Gastroesophageal sphincter (tissue), 3 donors: ENCODE data around the gene THSD4.

Experiments used
- POLR2A ChIP-seq, 2 donors: fragments of 450-650 bp; IDR thresholded peaks; one replicate each; pipeline ENCODE4 v1.6.1; 2017; ENCODE audit warnings: antibody characterized with exemption in 2 of 2, mild to moderate bottlenecking in 2 of 2, moderate library complexity in 1 of 2
- TF ChIP-seq, protein P1 (sequence below), 4 experiments: fragments of 200-600 bp in 2 of 4; fragments of 450-650 bp in 2 of 4; sonication (generic) in 1 of 4; IDR thresholded peaks; one replicate each; pipeline ENCODE4 v1.5.1; 2017 to 2019; ENCODE audit warnings: antibody characterized with exemption in 4 of 4, mild to moderate bottlenecking in 2 of 4, moderate library complexity in 2 of 4

DNA sequence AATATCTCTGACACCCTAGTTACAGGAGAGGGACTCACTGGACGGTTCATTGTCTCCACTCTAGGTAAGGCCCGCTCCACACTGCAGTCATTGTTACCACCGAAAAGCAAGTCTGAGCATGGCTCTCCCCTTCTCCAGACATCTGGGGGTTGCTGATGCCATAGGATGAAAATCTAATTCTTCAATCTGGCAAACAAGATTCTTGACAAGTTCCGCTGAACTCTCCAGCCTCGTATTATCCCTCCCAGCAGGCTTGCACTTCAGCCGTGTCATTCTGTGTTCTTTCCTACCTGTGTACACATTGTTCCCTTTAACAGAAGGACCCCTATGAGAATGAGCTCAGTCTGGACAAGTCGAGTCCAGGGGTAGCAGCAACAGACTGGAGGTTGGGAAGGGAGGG lies 542.8 kb downstream of the THSD4 start:
- no peak for TF ChIP-seq POLR2A (IDR thresholded peaks at IDR 0.05)
- TF ChIP-seq, protein P1, sequence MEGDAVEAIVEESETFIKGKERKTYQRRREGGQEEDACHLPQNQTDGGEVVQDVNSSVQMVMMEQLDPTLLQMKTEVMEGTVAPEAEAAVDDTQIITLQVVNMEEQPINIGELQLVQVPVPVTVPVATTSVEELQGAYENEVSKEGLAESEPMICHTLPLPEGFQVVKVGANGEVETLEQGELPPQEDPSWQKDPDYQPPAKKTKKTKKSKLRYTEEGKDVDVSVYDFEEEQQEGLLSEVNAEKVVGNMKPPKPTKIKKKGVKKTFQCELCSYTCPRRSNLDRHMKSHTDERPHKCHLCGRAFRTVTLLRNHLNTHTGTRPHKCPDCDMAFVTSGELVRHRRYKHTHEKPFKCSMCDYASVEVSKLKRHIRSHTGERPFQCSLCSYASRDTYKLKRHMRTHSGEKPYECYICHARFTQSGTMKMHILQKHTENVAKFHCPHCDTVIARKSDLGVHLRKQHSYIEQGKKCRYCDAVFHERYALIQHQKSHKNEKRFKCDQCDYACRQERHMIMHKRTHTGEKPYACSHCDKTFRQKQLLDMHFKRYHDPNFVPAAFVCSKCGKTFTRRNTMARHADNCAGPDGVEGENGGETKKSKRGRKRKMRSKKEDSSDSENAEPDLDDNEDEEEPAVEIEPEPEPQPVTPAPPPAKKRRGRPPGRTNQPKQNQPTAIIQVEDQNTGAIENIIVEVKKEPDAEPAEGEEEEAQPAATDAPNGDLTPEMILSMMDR (IDR thresholded peaks at IDR 0.05), result no peak
